Suprapubic skin (tissue), 4 donors: ENCODE results near the gene EFCAB6.

ENCODE experiments used
- POLR2A ChIP-seq, 2 donors: fragments of 450-650 bp; IDR thresholded peaks; one replicate each; pipeline ENCODE4 v1.6.1; 2017; ENCODE audit warnings: antibody characterized with exemption in 2 of 2, mild to moderate bottlenecking in 2 of 2, moderate library complexity in 2 of 2
- POLR2AphosphoS5 ChIP-seq, 3 donors: sonication (generic); formaldehyde crosslinking; IDR thresholded peaks; one replicate each; pipeline ENCODE4 v1.6.1; 2017; ENCODE audit warnings: antibody characterized with exemption in 3 of 3

- TF ChIP-seq POLR2A (IDR thresholded peaks at IDR 0.05) = no peak
- TF ChIP-seq POLR2AphosphoS5 (IDR thresholded peaks at IDR 0.05) = no peak
Observed at GRCh38 chr22:43818981-43819380, 6.9 kb upstream of the EFCAB6 start.
